Liver (tissue), 9 donors: ENCODE results near the gene ZFHX2. TPM values are rescaled to one million over a fixed set of nuclear protein-coding genes. Genes with fewer than 3 reads are reported as not detected.
"Not testable (repeated sequence)": the region's sequence is repeated elsewhere in the genome, so short reads cannot be mapped to it uniquely, and the experiment has no call there.

Source experiments
- DNase-seq: peaks from one replicate; pipeline ENCODE4 v3.0.0-alpha.2; 2017; ENCODE audit warnings: low spot score
- H3K27ac ChIP-seq, 2 donors: one replicate each; pipeline ENCODE4 v1.7.0; 2013; ENCODE audit warnings: inconsistent platforms in 2 of 2, low read length in 2 of 2, control low read depth in 1 of 2, low read depth in 1 of 2, mild to moderate bottlenecking in 1 of 2
- H3K27me3 ChIP-seq, 4 donors: one replicate each; pipeline versions ENCODE4 v1.6.1 to v1.7.0; 2013; ENCODE audit warnings: low read length in 3 of 4, inconsistent platforms in 1 of 4, mild to moderate bottlenecking in 1 of 4, moderate library complexity in 1 of 4; ENCODE audit not compliant: control insufficient read depth in 4 of 4, insufficient read depth in 4 of 4
- H3K36me3 ChIP-seq, 4 donors: one replicate each; pipeline versions ENCODE4 v1.6.1 to v1.7.0; 2013; ENCODE audit warnings: low read length in 3 of 4, mild to moderate bottlenecking in 3 of 4, low read depth in 1 of 4, moderate library complexity in 1 of 4; ENCODE audit not compliant: control insufficient read depth in 4 of 4, insufficient read depth in 3 of 4
- H3K4me1 ChIP-seq, 4 donors: one replicate each; pipeline versions ENCODE4 v1.6.1 to v1.7.0; 2013; ENCODE audit warnings: low read length in 3 of 4, mild to moderate bottlenecking in 3 of 4, moderate library complexity in 1 of 4; ENCODE audit not compliant: control insufficient read depth in 4 of 4, insufficient read depth in 4 of 4
- H3K4me3 ChIP-seq, 3 donors: one replicate each; pipeline versions ENCODE4 v1.6.1 to v1.7.0; 2013; ENCODE audit warnings: low read length in 3 of 3, control low read depth in 1 of 3, low read depth in 1 of 3, mild to moderate bottlenecking in 1 of 3
- H3K9ac ChIP-seq, 2 donors: one replicate each; pipeline ENCODE4 v1.7.0; 2013; ENCODE audit warnings: low read length in 2 of 2, mild to moderate bottlenecking in 2 of 2, moderate library complexity in 2 of 2, control low read depth in 1 of 2, low read depth in 1 of 2
- H3K9me3 ChIP-seq, 4 donors: one replicate each; pipeline versions ENCODE4 v1.6.1 to v1.7.0; 2013; ENCODE audit warnings: low read length in 3 of 4; ENCODE audit not compliant: control insufficient read depth in 4 of 4
- EGR1 ChIP-seq, 2 donors: IDR thresholded peaks; 2 replicates each; pipeline ENCODE4 v1.6.1; 2016 to 2018; ENCODE audit warnings: antibody characterized with exemption in 2 of 2, low read depth in 2 of 2
- FOXA1 ChIP-seq: IDR thresholded peaks from 2 replicates; pipeline ENCODE4 v1.6.1; 2016; ENCODE audit warnings: antibody characterized with exemption
- FOXA2 ChIP-seq: IDR thresholded peaks from 2 replicates; pipeline ENCODE4 v1.6.1; 2016; ENCODE audit warnings: antibody characterized with exemption
- GABPA ChIP-seq, 2 donors: IDR thresholded peaks in 1 of 2; conservative IDR thresholded peaks in 1 of 2; 2 replicates each; pipeline ENCODE4 v1.6.1; 2016; ENCODE audit warnings: antibody characterized with exemption in 2 of 2, mild to moderate bottlenecking in 1 of 2, moderate library complexity in 1 of 2
- HNF4A ChIP-seq, 2 donors: conservative IDR thresholded peaks; 2 replicates each; pipeline ENCODE4 v1.6.1; 2016; ENCODE audit warnings: antibody characterized with exemption in 2 of 2, mild to moderate bottlenecking in 2 of 2
- HNF4G ChIP-seq: IDR thresholded peaks from 2 replicates; pipeline ENCODE4 v1.6.1; 2016; ENCODE audit warnings: antibody characterized with exemption
- JUND ChIP-seq, 2 donors: IDR thresholded peaks; 2 replicates each; pipeline ENCODE4 v1.6.1; 2016; ENCODE audit warnings: antibody characterized with exemption in 2 of 2
- NR2F2 ChIP-seq: IDR thresholded peaks from 2 replicates; pipeline ENCODE4 v1.6.1; 2016; ENCODE audit warnings: antibody characterized with exemption
- RAD21 ChIP-seq, 2 donors: IDR thresholded peaks; 2 replicates each; pipeline ENCODE4 v1.6.1; 2016; ENCODE audit warnings: antibody characterized with exemption in 2 of 2, mild to moderate bottlenecking in 2 of 2
- RXRA ChIP-seq, 2 donors: IDR thresholded peaks; 2 replicates each; pipeline ENCODE4 v1.6.1; 2017 to 2018; ENCODE audit warnings: antibody characterized with exemption in 2 of 2, mild to moderate bottlenecking in 1 of 2
- SP1 ChIP-seq: IDR thresholded peaks from 2 replicates; pipeline ENCODE4 v1.6.1; 2018; ENCODE audit warnings: antibody characterized with exemption, mild to moderate bottlenecking
- TAF1 ChIP-seq: conservative IDR thresholded peaks from 2 replicates; pipeline ENCODE4 v1.6.1; 2016; ENCODE audit warnings: antibody characterized with exemption, mild to moderate bottlenecking
- YY1 ChIP-seq: IDR thresholded peaks from 2 replicates; pipeline ENCODE4 v1.6.1; 2016; ENCODE audit warnings: antibody characterized with exemption, mild to moderate bottlenecking
- ZBTB33 ChIP-seq: IDR thresholded peaks from 2 replicates; pipeline ENCODE4 v1.6.1; 2016; ENCODE audit warnings: antibody characterized with exemption
- WGBS: extraction: QIAGEN DNeasy Blood & Tissue Kit; methylation state at CpG from one replicate; pipeline ENCODE4 v1.1.7; 2013; 5-methylcytosine and 5-hydroxymethylcytosine counted together
- polyA plus RNA-seq, 2 donors: library from polyadenylated mRNA; stranded (reverse) in 1 of 2; unstranded in 1 of 2; fragments of 200-250 nt in 1 of 2; fragments of >200 nt in 1 of 2; fragmentation: Nextera tagmentation in 1 of 2; extraction: Ambion mirVana in 1 of 2; gene quantifications; one replicate each; pipeline versions ENCODE4 v1.2.1 to v1.2.3, GENCODE V29; 2013 to 2015
- total RNA-seq, 2 donors: library from RNA; depleted of rRNA; stranded (reverse); fragments of >200 nt; gene quantifications; one replicate each; pipeline ENCODE4 v1.2.3, GENCODE V29; 2014
- TF ChIP-seq, protein P1 (sequence below): IDR thresholded peaks from 2 replicates; pipeline ENCODE4 v1.6.1; 2016; ENCODE audit warnings: antibody characterized with exemption
- TF ChIP-seq, protein P2 (sequence below): IDR thresholded peaks from 2 replicates; pipeline ENCODE4 v1.6.1; 2016; ENCODE audit warnings: antibody characterized with exemption
- TF ChIP-seq, protein P3 (sequence below): IDR thresholded peaks from 2 replicates; pipeline ENCODE4 v1.6.1; 2016; ENCODE audit warnings: antibody characterized with exemption, mild to moderate bottlenecking
- TF ChIP-seq, protein P4 (sequence below): fragments of 150-350 bp; IDR thresholded peaks from 2 replicates; pipeline ENCODE4 v1.5.1; 2017; ENCODE audit warnings: improper control_type of control experiment, low read depth, low read length; ENCODE audit not compliant: missing input control
- donor health status: healthy.
- donor health status: healthy.
- donor health status: healthy.
- donor health status: healthy.
- donor health status: healthy.

Gene ZFHX2
- total and polyA plus RNA-seq, 4 donors: 0.06 to 0.14 (median 0.10) TPM

- not testable (repeated sequence) for H3K27me3 ChIP-seq, H3K27ac ChIP-seq, H3K9me3 ChIP-seq, H3K36me3 ChIP-seq, H3K9ac ChIP-seq, H3K4me3 ChIP-seq, H3K4me1 ChIP-seq, DNase-seq
- 84% methylated on average over 3 of the region's 3 CpGs for WGBS
These were observed 42.6 kb upstream of the ZFHX2 start for GRCh38 chr14:23594191-23594590.

GRCh38 chr14:23590198-23590597, 38.6 kb upstream of the ZFHX2 start:
- DNase-seq: no peak
- H3K27ac ChIP-seq: no peak overlapping the region
- peaks cover 0 to 11% (median 5%) of the 10 kb centered on the region in 4 donors for H3K4me1 ChIP-seq
- H3K4me3 ChIP-seq: no peak overlapping the region
- 93% methylated on average over 4 of the region's 4 CpGs for WGBS
- H3K9ac ChIP-seq: no peak overlapping the region
- H3K9me3 ChIP-seq: no peaks in the 10 kb centered on the region
- H3K36me3 ChIP-seq: no peaks in the 10 kb centered on the region
- no peak for TF ChIP-seq GABPA (IDR thresholded peaks at IDR 0.05 in 1 of 2, conservative IDR thresholded peaks at IDR 0.05 in 1 of 2)
- no peak for TF ChIP-seq SP1
- no peak for TF ChIP-seq FOXA1
- no peak for TF ChIP-seq TAF1
- no peak for TF ChIP-seq RAD21 (IDR thresholded peaks at IDR 0.05)
- no peak for TF ChIP-seq YY1
- TF ChIP-seq ZBTB33: no peak
- TF ChIP-seq, protein P1, sequence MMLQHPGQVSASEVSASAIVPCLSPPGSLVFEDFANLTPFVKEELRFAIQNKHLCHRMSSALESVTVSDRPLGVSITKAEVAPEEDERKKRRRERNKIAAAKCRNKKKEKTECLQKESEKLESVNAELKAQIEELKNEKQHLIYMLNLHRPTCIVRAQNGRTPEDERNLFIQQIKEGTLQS: no peak
- TF ChIP-seq, protein P2, sequence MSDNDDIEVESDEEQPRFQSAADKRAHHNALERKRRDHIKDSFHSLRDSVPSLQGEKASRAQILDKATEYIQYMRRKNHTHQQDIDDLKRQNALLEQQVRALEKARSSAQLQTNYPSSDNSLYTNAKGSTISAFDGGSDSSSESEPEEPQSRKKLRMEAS: no peak
- no peak for TF ChIP-seq RXRA (IDR thresholded peaks at IDR 0.05)
- TF ChIP-seq, protein P3, sequence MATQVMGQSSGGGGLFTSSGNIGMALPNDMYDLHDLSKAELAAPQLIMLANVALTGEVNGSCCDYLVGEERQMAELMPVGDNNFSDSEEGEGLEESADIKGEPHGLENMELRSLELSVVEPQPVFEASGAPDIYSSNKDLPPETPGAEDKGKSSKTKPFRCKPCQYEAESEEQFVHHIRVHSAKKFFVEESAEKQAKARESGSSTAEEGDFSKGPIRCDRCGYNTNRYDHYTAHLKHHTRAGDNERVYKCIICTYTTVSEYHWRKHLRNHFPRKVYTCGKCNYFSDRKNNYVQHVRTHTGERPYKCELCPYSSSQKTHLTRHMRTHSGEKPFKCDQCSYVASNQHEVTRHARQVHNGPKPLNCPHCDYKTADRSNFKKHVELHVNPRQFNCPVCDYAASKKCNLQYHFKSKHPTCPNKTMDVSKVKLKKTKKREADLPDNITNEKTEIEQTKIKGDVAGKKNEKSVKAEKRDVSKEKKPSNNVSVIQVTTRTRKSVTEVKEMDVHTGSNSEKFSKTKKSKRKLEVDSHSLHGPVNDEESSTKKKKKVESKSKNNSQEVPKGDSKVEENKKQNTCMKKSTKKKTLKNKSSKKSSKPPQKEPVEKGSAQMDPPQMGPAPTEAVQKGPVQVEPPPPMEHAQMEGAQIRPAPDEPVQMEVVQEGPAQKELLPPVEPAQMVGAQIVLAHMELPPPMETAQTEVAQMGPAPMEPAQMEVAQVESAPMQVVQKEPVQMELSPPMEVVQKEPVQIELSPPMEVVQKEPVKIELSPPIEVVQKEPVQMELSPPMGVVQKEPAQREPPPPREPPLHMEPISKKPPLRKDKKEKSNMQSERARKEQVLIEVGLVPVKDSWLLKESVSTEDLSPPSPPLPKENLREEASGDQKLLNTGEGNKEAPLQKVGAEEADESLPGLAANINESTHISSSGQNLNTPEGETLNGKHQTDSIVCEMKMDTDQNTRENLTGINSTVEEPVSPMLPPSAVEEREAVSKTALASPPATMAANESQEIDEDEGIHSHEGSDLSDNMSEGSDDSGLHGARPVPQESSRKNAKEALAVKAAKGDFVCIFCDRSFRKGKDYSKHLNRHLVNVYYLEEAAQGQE: no peak
- no peak for TF ChIP-seq HNF4A (conservative IDR thresholded peaks at IDR 0.05)
- TF ChIP-seq, protein P4, sequence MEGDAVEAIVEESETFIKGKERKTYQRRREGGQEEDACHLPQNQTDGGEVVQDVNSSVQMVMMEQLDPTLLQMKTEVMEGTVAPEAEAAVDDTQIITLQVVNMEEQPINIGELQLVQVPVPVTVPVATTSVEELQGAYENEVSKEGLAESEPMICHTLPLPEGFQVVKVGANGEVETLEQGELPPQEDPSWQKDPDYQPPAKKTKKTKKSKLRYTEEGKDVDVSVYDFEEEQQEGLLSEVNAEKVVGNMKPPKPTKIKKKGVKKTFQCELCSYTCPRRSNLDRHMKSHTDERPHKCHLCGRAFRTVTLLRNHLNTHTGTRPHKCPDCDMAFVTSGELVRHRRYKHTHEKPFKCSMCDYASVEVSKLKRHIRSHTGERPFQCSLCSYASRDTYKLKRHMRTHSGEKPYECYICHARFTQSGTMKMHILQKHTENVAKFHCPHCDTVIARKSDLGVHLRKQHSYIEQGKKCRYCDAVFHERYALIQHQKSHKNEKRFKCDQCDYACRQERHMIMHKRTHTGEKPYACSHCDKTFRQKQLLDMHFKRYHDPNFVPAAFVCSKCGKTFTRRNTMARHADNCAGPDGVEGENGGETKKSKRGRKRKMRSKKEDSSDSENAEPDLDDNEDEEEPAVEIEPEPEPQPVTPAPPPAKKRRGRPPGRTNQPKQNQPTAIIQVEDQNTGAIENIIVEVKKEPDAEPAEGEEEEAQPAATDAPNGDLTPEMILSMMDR: no peak
- TF ChIP-seq JUND (IDR thresholded peaks at IDR 0.05): no peak
- no peak for TF ChIP-seq NR2F2
- TF ChIP-seq FOXA2: no peak
- TF ChIP-seq EGR1 (IDR thresholded peaks at IDR 0.05; ENCODE audit: low read depth in 2 of 2): no peak
- TF ChIP-seq HNF4G: no peak
- H3K27me3 ChIP-seq: no peaks in the 10 kb centered on the region
